ENCODE results near the gene PA2G4. TPM values are rescaled to one million over a fixed set of nuclear protein-coding genes. Genes with fewer than 3 reads are reported as not detected.

PA2G4 gene
- total and polyA plus RNA-seq, 2 donors (not counting 1 experiment from before 2014, with no cell fraction given): 92.2 to 202 TPM

DNA sequence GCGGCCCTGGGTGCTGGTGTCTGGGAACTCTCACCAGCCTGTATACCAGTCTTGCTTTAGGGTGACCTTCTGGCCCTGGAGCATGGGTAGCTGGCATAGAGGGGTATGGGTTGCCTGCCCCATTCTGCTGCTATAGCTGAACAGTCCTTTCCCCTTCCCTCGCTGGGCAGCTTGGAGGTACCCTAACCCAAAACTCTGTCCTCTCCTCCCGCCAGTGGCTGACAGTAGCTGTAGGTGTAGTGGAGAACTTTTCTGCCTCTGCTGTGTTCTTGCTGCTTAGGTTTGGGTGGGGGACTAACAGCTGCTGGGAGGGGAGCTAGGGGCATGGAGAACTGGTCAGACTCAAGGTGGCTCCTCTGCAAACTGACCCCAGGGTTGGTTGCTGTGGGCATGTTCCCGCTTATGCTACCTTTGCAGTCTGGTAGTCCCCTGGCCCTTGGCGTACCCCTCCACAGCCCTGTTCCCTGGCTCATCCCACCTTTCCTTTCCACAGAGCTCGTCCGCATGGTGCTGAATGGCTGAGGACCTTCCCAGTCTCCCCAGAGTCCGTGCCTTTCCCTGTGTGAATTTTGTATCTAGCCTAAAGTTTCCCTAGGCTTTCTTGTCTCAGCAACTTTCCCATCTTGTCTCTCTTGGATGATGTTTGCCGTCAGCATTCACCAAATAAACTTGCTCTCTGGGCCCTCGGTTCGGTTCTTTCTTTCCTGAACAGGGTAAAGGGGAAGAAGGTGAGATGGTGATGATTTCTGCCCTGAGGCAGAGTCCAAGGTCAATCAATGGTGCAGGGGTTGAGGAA is 56.7 kb downstream of the PA2G4 start:
- Histone ChIP-seq H3K27me3 (ENCODE audit: control insufficient read depth, insufficient read depth, low read length) (no peaks in the 10 kb centered on the region), H3K4me3 (replicated peaks in 1 of 4; ENCODE audit: control extremely low read depth in 1 of 4, insufficient read depth in 1 of 4, low read depth in 3 of 4, low read length in 4 of 4) (peak overlapping the region; percentile 53 to 97 (median 74)), H3K9ac (ENCODE audit: insufficient read depth, low read length) (peak overlapping the region; percentile 21), H3K4me2 (ENCODE audit: extremely low read depth, insufficient read depth, low read length) (peak overlapping the region; percentile 90), H3K4me1 (ENCODE audit: control insufficient read depth, extremely low read depth, insufficient read depth, low read length) (peaks cover 14% of the 10 kb centered on the region), H2AFZ (ENCODE audit: low read length) (no peak overlapping the region), H4K20me1 (ENCODE audit: control insufficient read depth, extremely low read depth, insufficient read depth, low read length) (peaks cover 1% of the 10 kb centered on the region), H3K36me3 (ENCODE audit: control insufficient read depth, insufficient read depth, low read length) (peaks cover 34% of the 10 kb centered on the region), H3K9me3 (ENCODE audit: control insufficient read depth, insufficient read depth, low read depth, low read length) (no peaks in the 10 kb centered on the region), H3K27ac (ENCODE audit: insufficient read depth, low read length) (peak overlapping the region; percentile 95), H3K79me2 (ENCODE audit: control insufficient read depth, insufficient read depth, low read length) (peaks cover 39% of the 10 kb centered on the region)
- TF ChIP-seq EZH2 (IDR thresholded peaks at IDR 0.05; ENCODE audit: low read length, missing control alignments): no peak
- TF ChIP-seq, protein P1, sequence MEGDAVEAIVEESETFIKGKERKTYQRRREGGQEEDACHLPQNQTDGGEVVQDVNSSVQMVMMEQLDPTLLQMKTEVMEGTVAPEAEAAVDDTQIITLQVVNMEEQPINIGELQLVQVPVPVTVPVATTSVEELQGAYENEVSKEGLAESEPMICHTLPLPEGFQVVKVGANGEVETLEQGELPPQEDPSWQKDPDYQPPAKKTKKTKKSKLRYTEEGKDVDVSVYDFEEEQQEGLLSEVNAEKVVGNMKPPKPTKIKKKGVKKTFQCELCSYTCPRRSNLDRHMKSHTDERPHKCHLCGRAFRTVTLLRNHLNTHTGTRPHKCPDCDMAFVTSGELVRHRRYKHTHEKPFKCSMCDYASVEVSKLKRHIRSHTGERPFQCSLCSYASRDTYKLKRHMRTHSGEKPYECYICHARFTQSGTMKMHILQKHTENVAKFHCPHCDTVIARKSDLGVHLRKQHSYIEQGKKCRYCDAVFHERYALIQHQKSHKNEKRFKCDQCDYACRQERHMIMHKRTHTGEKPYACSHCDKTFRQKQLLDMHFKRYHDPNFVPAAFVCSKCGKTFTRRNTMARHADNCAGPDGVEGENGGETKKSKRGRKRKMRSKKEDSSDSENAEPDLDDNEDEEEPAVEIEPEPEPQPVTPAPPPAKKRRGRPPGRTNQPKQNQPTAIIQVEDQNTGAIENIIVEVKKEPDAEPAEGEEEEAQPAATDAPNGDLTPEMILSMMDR (conservative IDR thresholded peaks at IDR 0.05 in 1 of 2, IDR thresholded peaks at IDR 0.05 in 1 of 2; ENCODE audit: low read depth in 1 of 2, low read length in 2 of 2): no peak
- DNase-seq (ENCODE audit: low read depth in 2 of 2): no peak

DNA sequence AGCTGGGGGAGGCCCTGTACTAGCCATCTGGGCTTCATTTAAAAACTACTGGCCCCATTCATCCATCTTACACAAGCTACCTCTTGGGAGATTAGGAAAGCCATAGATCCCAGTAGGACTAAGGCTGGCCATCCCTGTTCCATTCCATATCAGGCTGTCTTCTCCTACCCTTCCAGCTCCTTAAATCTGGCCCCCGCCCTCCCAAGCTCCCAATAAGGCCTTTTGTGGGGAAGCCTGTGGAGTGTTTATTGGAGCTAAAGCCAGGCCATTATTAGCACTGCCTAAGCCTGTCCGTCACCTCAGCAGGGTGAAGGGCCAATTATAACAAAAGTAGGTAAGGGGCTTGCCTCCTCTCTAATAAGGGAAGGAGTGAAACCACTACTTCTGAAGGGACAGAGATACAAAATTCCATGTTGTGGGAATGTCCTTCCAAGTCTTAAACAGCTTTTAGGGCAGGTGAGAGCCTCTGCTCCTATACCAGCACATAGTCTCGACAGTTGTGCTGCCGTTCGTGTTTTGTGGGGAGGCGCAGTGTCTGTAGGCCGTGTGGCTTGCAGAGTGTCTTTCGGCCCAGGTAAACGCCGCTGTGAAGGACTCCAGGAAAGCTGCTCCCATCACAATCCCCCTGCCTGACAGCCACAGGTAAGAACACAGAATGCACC is 57.5 kb downstream of the PA2G4 start:
- DNase-seq (ENCODE audit: low read depth in 2 of 2): peak in 1 of 2 donors; percentile 4
- Histone ChIP-seq H3K27ac (ENCODE audit: insufficient read depth, low read length) (no peak overlapping the region), H4K20me1 (ENCODE audit: control insufficient read depth, extremely low read depth, insufficient read depth, low read length) (peaks cover 1% of the 10 kb centered on the region), H3K9me3 (ENCODE audit: control insufficient read depth, insufficient read depth, low read depth, low read length) (no peaks in the 10 kb centered on the region), H2AFZ (ENCODE audit: low read length) (no peak overlapping the region), H3K79me2 (ENCODE audit: control insufficient read depth, insufficient read depth, low read length) (peaks cover 39% of the 10 kb centered on the region), H3K36me3 (ENCODE audit: control insufficient read depth, insufficient read depth, low read length) (peaks cover 34% of the 10 kb centered on the region), H3K27me3 (ENCODE audit: control insufficient read depth, insufficient read depth, low read length) (no peaks in the 10 kb centered on the region), H3K4me1 (ENCODE audit: control insufficient read depth, extremely low read depth, insufficient read depth, low read length) (peaks cover 14% of the 10 kb centered on the region), H3K4me2 (ENCODE audit: extremely low read depth, insufficient read depth, low read length) (peak overlapping the region; percentile 90), H3K9ac (ENCODE audit: insufficient read depth, low read length) (no peak overlapping the region), H3K4me3 (replicated peaks in 1 of 4; ENCODE audit: control extremely low read depth in 1 of 4, insufficient read depth in 1 of 4, low read depth in 3 of 4, low read length in 4 of 4) (peak overlapping the region in 2 of 4 experiments; percentile 67 to 81)
- TF ChIP-seq, protein P1 (conservative IDR thresholded peaks at IDR 0.05 in 1 of 2, IDR thresholded peaks at IDR 0.05 in 1 of 2; ENCODE audit: low read depth in 1 of 2, low read length in 2 of 2): no peak
- TF ChIP-seq EZH2 (IDR thresholded peaks at IDR 0.05; ENCODE audit: low read length, missing control alignments): no peak
